ENCODE measurements around the gene PPP1R13B. TPM values are rescaled to one million over a fixed set of nuclear protein-coding genes. Genes with fewer than 3 reads are reported as not detected.

The PPP1R13B gene
- total RNA-seq, 1 experiment from 2014 or later: 26.5 TPM

GRCh38 chr14:103703433-103704385 lies 143.7 kb downstream of the PPP1R13B start:
- BruUV-seq (replicated peaks): TSS peak; percentile 9
- H3F3A ChIP-seq (ENCODE audit: insufficient read depth, low read depth): peaks cover 52% of the 10 kb centered on the region
- peaks cover 13% of the 10 kb centered on the region; the same call in 1 of the 2 replicates for H4K20me1 ChIP-seq (ENCODE audit: insufficient read depth)
- ChIA-PET POLR2A (ENCODE audit: unreplicated experiment) (no interaction called here), CTCF (interaction anchor here (0.9 kb wide), 1 partner anchor 104 kb away, joined by 5 read pairs; no protein-coding TSS in a partner anchor)
- TF ChIP-seq CTCF (conservative IDR thresholded peaks at IDR 0.05): no peak
- no peak for TF ChIP-seq EZH2 (IDR thresholded peaks at IDR 0.05; ENCODE audit: low read depth)
- H3K4me2 ChIP-seq: no peak overlapping the region
- peaks cover 19% of the 10 kb centered on the region for H3K4me1 ChIP-seq (replicated peaks; ENCODE audit: insufficient read depth)
- DNase-seq: no peak
- H3K9me2 ChIP-seq (ENCODE audit: insufficient read depth): no peaks in the 10 kb centered on the region
- H3K79me2 ChIP-seq (ENCODE audit: low read depth): no peaks in the 10 kb centered on the region
- H3K36me3 ChIP-seq (ENCODE audit: low read depth): peaks cover 12% of the 10 kb centered on the region; the same call in 1 of the 2 replicates
- no peak overlapping the region for H3K27ac ChIP-seq
- intact Hi-C loops (cut with micrococcal nuclease; ENCODE audit: unreplicated experiment): no loop called here
- no peaks in the 10 kb centered on the region for H3K27me3 ChIP-seq (ENCODE audit: insufficient read depth, low read depth)
- no peaks in the 10 kb centered on the region for H3K9me3 ChIP-seq (ENCODE audit: insufficient read depth, low read depth)
- H2AFZ ChIP-seq: no peak overlapping the region
- H3K4me3 ChIP-seq: no peak overlapping the region

DNA sequence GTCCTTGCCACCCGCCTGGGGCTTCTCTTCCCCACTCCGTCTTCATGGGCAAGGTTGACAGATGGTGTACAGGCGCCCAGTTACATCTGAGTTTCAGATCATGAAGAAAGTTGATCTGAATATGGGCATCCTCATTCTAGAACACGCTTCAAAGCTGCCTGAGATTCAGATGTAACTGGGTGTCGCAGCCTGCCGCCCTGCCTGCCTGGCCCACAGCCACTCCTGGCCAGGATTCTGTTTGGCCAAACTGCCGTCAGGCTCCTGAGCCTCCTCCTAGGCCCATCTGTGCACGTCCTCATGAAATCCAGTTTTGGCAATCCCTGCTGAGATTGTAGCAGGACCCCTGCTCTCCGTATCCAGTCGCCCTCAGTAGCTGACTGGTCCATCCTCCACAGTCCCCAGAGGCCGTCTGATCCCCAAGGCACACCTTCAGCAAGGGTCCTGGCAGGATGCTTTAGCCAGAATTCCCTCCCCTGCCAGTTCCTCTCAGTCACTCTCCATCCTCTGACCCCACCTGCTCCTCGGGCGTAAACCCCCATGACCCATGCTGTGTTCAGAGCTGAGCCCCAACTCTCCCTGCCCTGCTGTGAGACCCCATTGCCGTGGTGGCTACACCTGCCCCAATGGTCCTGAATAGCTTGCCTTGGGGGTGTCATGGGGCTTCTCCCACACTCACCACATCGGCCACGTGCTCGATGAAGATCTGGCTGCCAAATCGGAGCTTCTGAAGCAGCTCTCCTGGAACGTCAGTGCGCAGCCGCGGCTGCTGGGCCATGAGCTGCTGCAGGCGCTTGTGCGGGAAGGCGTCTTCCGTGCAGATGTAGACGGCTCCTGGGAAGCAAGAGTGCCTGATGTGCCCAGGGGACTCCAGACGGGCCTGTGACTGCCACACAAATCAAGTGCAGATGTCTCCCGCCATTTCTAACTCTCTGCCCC lies 144.6 kb downstream of the PPP1R13B start:
- Histone ChIP-seq H2AFZ (no peak overlapping the region), H3K4me2 (no peak overlapping the region), H3K4me1 (replicated peaks; ENCODE audit: insufficient read depth) (peaks cover 19% of the 10 kb centered on the region), H3K9me3 (ENCODE audit: insufficient read depth, low read depth) (no peaks in the 10 kb centered on the region), H3K36me3 (ENCODE audit: low read depth) (peaks cover 5% of the 10 kb centered on the region; the same call in 1 of the 2 replicates), H3K4me3 (no peak overlapping the region), H4K20me1 (ENCODE audit: insufficient read depth) (peaks cover 17% of the 10 kb centered on the region; the same call in 1 of the 2 replicates), H3K27me3 (ENCODE audit: insufficient read depth, low read depth) (no peaks in the 10 kb centered on the region), H3K79me2 (ENCODE audit: low read depth) (no peaks in the 10 kb centered on the region), H3K27ac (no peak overlapping the region), H3F3A (ENCODE audit: insufficient read depth, low read depth) (peaks cover 50% of the 10 kb centered on the region), H3K9me2 (ENCODE audit: insufficient read depth) (no peaks in the 10 kb centered on the region)
- no TSS peak for BruUV-seq (replicated peaks)
- ChIA-PET POLR2A (ENCODE audit: unreplicated experiment) (no interaction called here), CTCF (no interaction called here)
- intact Hi-C loops (cut with micrococcal nuclease; ENCODE audit: unreplicated experiment): no loop called here
- TF ChIP-seq CTCF (conservative IDR thresholded peaks at IDR 0.05) (no peak), EZH2 (IDR thresholded peaks at IDR 0.05; ENCODE audit: low read depth) (no peak)
- no peak for DNase-seq

GRCh38 chr14:103702095-103702494 lies 145.3 kb downstream of the PPP1R13B start:
- Histone ChIP-seq H3K27ac (no peak overlapping the region), H3K4me1 (replicated peaks; ENCODE audit: insufficient read depth) (peaks cover 19% of the 10 kb centered on the region), H3K4me3 (no peak overlapping the region), H3K36me3 (ENCODE audit: low read depth) (0 out of 2 replicates have a peak, but pooled peaks cover 4% of the 10 kb centered on the region), H3F3A (ENCODE audit: insufficient read depth, low read depth) (peaks cover 55% of the 10 kb centered on the region), H4K20me1 (ENCODE audit: insufficient read depth) (peaks cover 24% of the 10 kb centered on the region), H3K4me2 (no peak overlapping the region), H3K9me3 (ENCODE audit: insufficient read depth, low read depth) (no peaks in the 10 kb centered on the region), H3K9me2 (ENCODE audit: insufficient read depth) (no peaks in the 10 kb centered on the region), H3K27me3 (ENCODE audit: insufficient read depth, low read depth) (no peaks in the 10 kb centered on the region), H3K79me2 (ENCODE audit: low read depth) (no peaks in the 10 kb centered on the region), H2AFZ (no peak overlapping the region)
- TF ChIP-seq EZH2 (IDR thresholded peaks at IDR 0.05; ENCODE audit: low read depth): no peak
- TF ChIP-seq CTCF (conservative IDR thresholded peaks at IDR 0.05): no peak
- no peak for DNase-seq
- BruUV-seq (replicated peaks): no TSS peak
- intact Hi-C loops (cut with micrococcal nuclease; ENCODE audit: unreplicated experiment): no loop called here
- POLR2A ChIA-PET (ENCODE audit: unreplicated experiment): no interaction called here
- CTCF ChIA-PET: no interaction called here

Measured in PC-9 (cell line).